Colonic mucosa (tissue), 4 donors: ENCODE results near the gene CACNA2D4. TPM values are rescaled to one million over a fixed set of nuclear protein-coding genes. Genes with fewer than 3 reads are reported as not detected.

ENCODE experiments used
- DNase-seq: peaks from one replicate; pipeline ENCODE4 v3.0.0-alpha.2; 2020
- H3K27ac ChIP-seq: fragments of 200-600 bp; one replicate; pipeline ENCODE4 v1.8.0; 2021
- H3K27me3 ChIP-seq: fragments of 200-600 bp; one replicate; pipeline ENCODE4 v1.8.0; 2021
- H3K36me3 ChIP-seq: fragments of 200-600 bp; one replicate; pipeline ENCODE4 v1.8.0; 2021
- H3K4me1 ChIP-seq: fragments of 200-600 bp; one replicate; pipeline ENCODE4 v1.8.0; 2021; ENCODE audit warnings: mild to moderate bottlenecking
- H3K4me3 ChIP-seq: fragments of 200-600 bp; one replicate; pipeline ENCODE4 v1.8.0; 2021
- H3K9ac ChIP-seq, 2 donors: one replicate each; pipeline ENCODE4 v1.7.0; 2013; ENCODE audit warnings: control low read depth in 2 of 2, low read depth in 2 of 2, low read length in 2 of 2
- H3K9me3 ChIP-seq: fragments of 200-600 bp; one replicate; pipeline ENCODE4 v1.8.0; 2021
- CTCF ChIP-seq: fragments of 200-600 bp; IDR thresholded peaks from one replicate; pipeline ENCODE4 v1.8.0; 2022; ENCODE audit warnings: antibody characterized with exemption, mild to moderate bottlenecking
- intact Hi-C: fragments of 100-400 bp; cut with DNase I; formaldehyde crosslinking; loops from one replicate; pipeline ENCODE4 v1.14.1; 2022
- total RNA-seq, 2 donors: library from RNA; stranded (reverse); fragmentation: NEBNext Ultra II Directional in 1 of 2; extraction: Animal tissue kit (Norgen Biotek cat#: 25700) in 1 of 2; gene quantifications; one replicate each; pipeline ENCODE4 v1.2.1, GENCODE V29; 2021
- donor health status: healthy.
- donor health status: DM: no; HTN: no; CAD: no.
- donor health status: DM: no; HTN: no; CAD: no.

Gene CACNA2D4
- total RNA-seq, 2 donors from 2014 or later = 3.3 to 3.7 TPM

- Histone ChIP-seq H3K9ac (no peak overlapping the region), H3K4me1 (no peaks in the 10 kb centered on the region)
- DNase-seq = no peak
Observed at GRCh38 chr12:1838994-1839365, 79.5 kb downstream of the CACNA2D4 start.

GRCh38 chr12:1838205-1838993, 80.1 kb downstream of the CACNA2D4 start:
- H3K36me3 ChIP-seq = no peaks in the 10 kb centered on the region
- no peak overlapping the region for H3K27ac ChIP-seq
- no peak for TF ChIP-seq CTCF
- H3K4me1 ChIP-seq = no peaks in the 10 kb centered on the region
- H3K9me3 ChIP-seq = no peaks in the 10 kb centered on the region
- no peaks in the 10 kb centered on the region for H3K27me3 ChIP-seq
- H3K4me3 ChIP-seq = no peak overlapping the region
- H3K9ac ChIP-seq = no peak overlapping the region
- intact Hi-C loops = no loop called here
- no peak for DNase-seq

More at GRCh38 chr12:1838994-1839365, 79.5 kb downstream of the CACNA2D4 start:
- no peak for TF ChIP-seq CTCF
- H3K27me3 ChIP-seq = no peaks in the 10 kb centered on the region
- no peak overlapping the region for H3K27ac ChIP-seq
- no peaks in the 10 kb centered on the region for H3K36me3 ChIP-seq
- no peak overlapping the region for H3K4me3 ChIP-seq
- intact Hi-C loops = no loop called here
- H3K9me3 ChIP-seq = no peaks in the 10 kb centered on the region

GRCh38 chr12:1837541-1838204, 80.8 kb downstream of the CACNA2D4 start:
- H3K9ac ChIP-seq = no peak overlapping the region
- DNase-seq = no peak
- H3K27ac ChIP-seq = no peak overlapping the region
- intact Hi-C loops = no loop called here
- no peaks in the 10 kb centered on the region for H3K9me3 ChIP-seq
- H3K4me1 ChIP-seq = no peaks in the 10 kb centered on the region
- no peak for TF ChIP-seq CTCF
- no peak overlapping the region for H3K4me3 ChIP-seq
- H3K27me3 ChIP-seq = no peaks in the 10 kb centered on the region
- H3K36me3 ChIP-seq = no peaks in the 10 kb centered on the region

- Histone ChIP-seq H3K36me3 (no peaks in the 10 kb centered on the region), H3K9me3 (no peaks in the 10 kb centered on the region), H3K27ac (no peak overlapping the region), H3K27me3 (no peaks in the 10 kb centered on the region), H3K4me1 (no peaks in the 10 kb centered on the region), H3K9ac (no peak overlapping the region), H3K4me3 (no peak overlapping the region)
- intact Hi-C loops = no loop called here
- TF ChIP-seq CTCF = no peak
- no peak for DNase-seq
Observed at GRCh38 chr12:1836854-1837421, 81.5 kb downstream of the CACNA2D4 start.

- no peak for TF ChIP-seq CTCF
- no peak for DNase-seq
Observed at GRCh38 chr12:1836241-1836803, 82.1 kb downstream of the CACNA2D4 start.

More at GRCh38 chr12:1836241-1836803, 82.1 kb downstream of the CACNA2D4 start:
- H3K9ac ChIP-seq = no peak overlapping the region
- H3K36me3 ChIP-seq = no peaks in the 10 kb centered on the region
- intact Hi-C loops = no loop called here
- H3K4me3 ChIP-seq = no peak overlapping the region
- H3K27me3 ChIP-seq = no peaks in the 10 kb centered on the region
- H3K4me1 ChIP-seq = no peaks in the 10 kb centered on the region
- no peaks in the 10 kb centered on the region for H3K9me3 ChIP-seq
- H3K27ac ChIP-seq = no peak overlapping the region
